Astrocyte of the cerebellum (primary cell): ENCODE results near the gene CALML3.

Experiments used
- DNase-seq: peaks from one replicate; pipeline ENCODE4 v3.0.0-alpha.2; 2011; ENCODE audit warnings: low read depth
- H3K4me3 ChIP-seq: 2 replicates; pipeline ENCODE4 v1.5.1; 2011; ENCODE audit warnings: mild to moderate bottlenecking, low read depth, low read length, moderate library complexity
- CTCF ChIP-seq: IDR thresholded peaks from 2 replicates; pipeline ENCODE4 v1.5.1; 2012; ENCODE audit warnings: low read length, low read depth, moderate library complexity, mild to moderate bottlenecking; ENCODE audit errors: missing control alignments
- in situ Hi-C: cut with HindIII; loops from 2 replicates; pipeline ENCODE4 v1.10.0; 2017; ENCODE audit warnings: low sequenced_read_pairs

Gene CALML3

DNA sequence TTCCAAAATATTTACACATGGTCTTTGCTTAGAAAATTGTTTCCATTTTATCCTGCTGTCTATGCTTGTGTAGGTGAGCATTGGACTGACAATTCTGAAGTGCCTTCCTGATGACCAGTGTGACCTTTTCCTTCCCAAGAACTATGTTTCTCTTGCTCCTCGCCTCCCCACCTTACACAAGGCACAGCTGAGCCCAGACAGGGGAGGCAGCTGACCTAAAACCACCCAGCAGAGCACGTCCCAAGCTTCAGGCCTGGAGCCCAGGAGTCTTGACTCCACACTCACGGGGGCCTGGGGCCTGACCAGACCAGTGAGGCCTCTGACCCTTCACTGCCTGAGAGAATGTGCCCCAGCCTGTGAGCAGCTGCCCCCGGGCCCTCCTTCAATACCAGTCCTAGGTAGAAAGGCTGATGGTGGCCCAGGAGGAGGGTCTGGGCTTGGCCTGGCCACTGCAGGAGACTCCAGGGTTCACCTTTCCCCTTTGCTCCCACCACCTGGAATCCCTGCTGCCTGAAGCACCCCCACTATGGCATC is 32.4 kb upstream of the CALML3 start:
- DNase-seq = no peak
- in situ Hi-C loops = loop anchor here (10.0 kb wide), 1 partner anchor 62 kb away; no protein-coding TSS in a partner anchor
- TF ChIP-seq CTCF = no peak
- no peak overlapping the region for H3K4me3 ChIP-seq

GRCh38 chr10:5492929-5493576 is 31.7 kb upstream of the CALML3 start:
- H3K4me3 ChIP-seq = no peak overlapping the region
- in situ Hi-C loops = loop anchor here (10.0 kb wide), 1 partner anchor 62 kb away; no protein-coding TSS in a partner anchor
- TF ChIP-seq CTCF = no peak
- DNase-seq = no peak

DNA sequence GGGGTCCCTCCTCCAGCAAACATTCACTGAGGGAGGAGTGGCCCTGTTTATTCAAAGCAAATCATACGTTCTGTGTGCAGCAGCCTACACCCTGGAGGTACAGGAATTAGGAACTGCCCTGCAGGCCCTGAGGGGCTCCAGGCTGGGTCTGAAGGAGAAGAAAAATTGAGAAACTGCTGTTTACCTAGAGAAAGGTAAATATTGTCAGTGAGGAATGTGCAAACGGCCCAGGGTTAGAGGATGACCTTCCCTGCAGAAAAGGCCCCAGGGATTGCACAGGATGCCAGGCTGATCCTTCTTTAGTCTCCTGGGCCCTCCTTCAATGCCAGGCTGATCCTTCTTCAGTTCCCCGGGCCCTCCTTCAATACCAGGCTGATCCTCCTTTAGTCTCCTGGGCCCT is 31.1 kb upstream of the CALML3 start:
- no peak overlapping the region for H3K4me3 ChIP-seq
- in situ Hi-C loops = loop anchor here (10.0 kb wide), 1 partner anchor 61 kb away; no protein-coding TSS in a partner anchor
- TF ChIP-seq CTCF = no peak
- DNase-seq = no peak

DNA sequence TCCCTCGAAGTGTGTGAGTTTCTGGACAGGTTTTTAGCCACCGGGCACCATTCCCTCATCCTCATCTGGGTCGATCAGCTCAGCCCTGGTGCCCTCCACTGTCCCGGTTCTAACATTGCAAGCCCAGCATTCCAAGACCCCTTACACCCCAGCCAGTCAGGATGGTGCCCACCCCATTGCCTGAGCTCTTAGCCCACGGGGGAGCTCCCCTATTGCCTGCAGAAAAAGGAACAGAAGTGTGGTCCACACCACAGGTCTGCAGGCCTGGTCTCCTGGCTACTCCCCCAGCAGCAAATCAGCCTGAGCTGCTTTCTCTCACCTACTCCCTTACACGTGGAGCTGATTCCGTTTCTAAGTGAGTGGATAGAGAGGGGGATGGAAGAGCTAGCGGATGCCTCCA is 30.1 kb upstream of the CALML3 start:
- no peak for DNase-seq
- in situ Hi-C loops = loop anchor here (10.0 kb wide), 1 partner anchor 60 kb away; no protein-coding TSS in a partner anchor
- TF ChIP-seq CTCF = no peak
- no peak overlapping the region for H3K4me3 ChIP-seq

- TF ChIP-seq CTCF = no peak
- no peak for DNase-seq
- in situ Hi-C loops = loop anchor here (10.0 kb wide), 1 partner anchor 58 kb away; no protein-coding TSS in a partner anchor
- H3K4me3 ChIP-seq = no peak overlapping the region
Measured at GRCh38 chr10:5496261-5497250, 28.2 kb upstream of the CALML3 start.

DNA sequence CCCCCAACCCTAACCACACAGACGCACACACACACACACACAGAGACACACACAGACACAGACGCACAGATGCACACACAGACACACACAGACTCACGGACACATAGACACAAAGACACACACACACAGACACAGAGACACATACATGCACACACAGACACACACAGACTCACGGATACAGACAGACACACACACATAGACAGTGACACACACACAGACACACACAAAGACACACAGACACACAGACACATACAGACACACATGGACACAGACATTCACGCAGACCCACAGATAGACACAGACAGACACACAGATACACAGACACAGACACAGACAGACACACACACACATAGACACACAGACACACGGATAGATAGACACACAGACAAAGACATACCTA is 27.5 kb upstream of the CALML3 start:
- TF ChIP-seq CTCF = no peak
- in situ Hi-C loops = loop anchor here (10.0 kb wide), 1 partner anchor 58 kb away; no protein-coding TSS in a partner anchor
- DNase-seq = no peak
- H3K4me3 ChIP-seq = no peak overlapping the region
